ENCODE results near the gene TACC2. TPM values are rescaled to one million over a fixed set of nuclear protein-coding genes. Genes with fewer than 3 reads are reported as not detected.
"Not testable (repeated sequence)": the region's sequence is repeated elsewhere in the genome, so short reads cannot be mapped to it uniquely, and the experiment has no call there.

Gene TACC2
- total RNA-seq, 1 donor from 2014 or later, result 349 TPM

DNA sequence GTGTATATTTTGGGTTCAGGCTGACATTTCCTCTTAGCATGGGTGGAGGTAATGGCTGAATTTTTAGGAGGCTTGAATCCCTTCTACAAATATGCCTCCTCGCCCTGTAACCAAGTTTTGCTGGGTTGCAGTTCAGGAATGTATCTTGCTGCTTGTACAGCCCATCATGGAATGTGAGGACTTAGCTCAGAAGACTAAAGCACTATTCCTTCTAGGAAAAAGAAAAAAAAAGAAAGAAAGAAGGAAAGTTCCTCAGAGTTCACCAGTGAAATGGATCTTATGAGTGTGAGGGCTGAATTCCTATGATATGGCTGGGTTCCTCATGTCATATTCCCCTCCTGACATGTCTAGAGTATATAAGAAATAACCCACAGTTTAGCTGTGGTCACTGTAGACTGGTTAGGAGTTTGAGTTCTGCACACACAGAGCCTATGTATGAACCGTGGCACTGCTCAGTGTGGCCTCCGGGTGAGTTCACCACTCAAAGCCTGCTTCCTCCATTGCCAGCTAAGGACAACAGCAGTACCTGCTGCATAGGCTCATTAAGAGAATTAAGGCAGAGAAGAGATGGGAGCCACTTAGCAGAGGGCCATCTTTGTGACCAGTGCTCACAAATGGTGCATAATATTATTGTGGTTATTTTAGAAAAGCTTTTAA, 114.0 kb downstream of the TACC2 start:
- ATAC-seq (ENCODE audit: poor library complexity), result no peak
- intact Hi-C loops (cut with DNase I), result no loop called here
- DNase-seq, result no peak

DNA sequence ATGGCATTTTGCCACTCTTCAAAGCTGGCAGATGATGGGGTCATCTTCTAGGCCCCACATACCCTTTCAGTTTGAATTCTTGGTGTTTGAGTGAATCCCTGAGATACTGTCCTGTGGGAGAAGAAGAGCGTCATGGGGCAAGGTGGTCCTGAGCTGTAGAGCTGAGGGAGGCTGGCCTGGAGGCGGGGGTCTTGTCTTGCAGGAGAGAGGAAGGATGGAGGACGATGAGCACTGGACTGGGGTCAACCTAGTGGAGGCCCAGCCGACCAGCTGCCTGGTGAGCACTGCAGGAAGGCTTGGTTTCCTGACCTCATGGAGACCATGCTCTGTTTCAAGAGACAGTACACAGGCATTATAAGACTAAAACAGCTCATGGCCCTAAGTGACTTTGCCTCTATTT, 114.6 kb downstream of the TACC2 start:
- intact Hi-C loops (cut with DNase I), result no loop called here
- ATAC-seq (ENCODE audit: poor library complexity), result no peak
- DNase-seq, result no peak

DNA sequence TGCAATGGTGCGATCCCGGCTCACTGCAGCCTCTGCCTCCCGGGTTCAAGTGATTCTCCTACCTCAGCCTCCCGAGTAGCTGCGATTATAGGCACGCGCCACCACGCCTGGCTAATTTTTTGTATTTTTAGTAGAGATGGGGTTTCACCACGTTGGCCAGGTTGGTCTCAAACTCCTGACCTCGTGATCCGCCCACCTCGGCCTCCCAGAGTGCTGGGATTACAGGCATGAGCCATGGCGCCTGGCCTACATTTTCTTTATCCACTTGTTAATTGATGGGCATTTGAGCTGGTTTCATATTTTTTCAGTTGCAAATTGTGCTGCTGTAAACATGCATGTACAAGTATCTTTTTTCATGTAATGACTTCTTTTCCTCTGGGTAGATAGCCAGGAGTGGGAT, 119.8 kb downstream of the TACC2 start:
- intact Hi-C loops (cut with DNase I), result not testable (repeated sequence)

DNA sequence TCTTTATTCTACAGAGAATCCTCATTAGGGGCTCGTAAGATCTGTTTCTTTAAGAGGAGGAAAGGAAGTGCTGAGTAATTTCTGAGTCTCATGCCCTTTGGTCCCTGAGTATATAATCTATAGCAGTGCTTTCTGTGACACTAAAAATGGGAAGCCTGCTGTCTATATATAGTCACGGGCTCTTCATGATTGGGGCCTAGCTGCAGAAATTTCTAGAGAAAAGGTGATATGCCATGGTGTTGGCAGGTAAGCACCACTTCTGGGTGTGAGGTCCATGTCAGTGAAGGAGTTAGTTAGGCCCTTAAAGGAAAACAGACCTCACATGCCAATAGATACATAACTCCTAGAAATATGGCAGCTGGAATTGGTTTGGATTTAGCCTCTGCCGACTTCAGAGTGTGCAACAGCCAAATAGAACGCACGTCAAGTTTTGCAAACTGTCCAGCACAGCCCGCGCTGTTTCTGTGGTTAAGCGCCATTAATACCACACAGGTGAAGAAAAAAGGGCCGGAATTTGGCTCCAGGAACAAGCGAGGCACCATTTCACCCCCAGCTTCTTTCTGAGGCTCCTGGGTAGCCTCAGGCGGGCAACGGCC, 123.2 kb downstream of the TACC2 start:
- intact Hi-C loops (cut with DNase I), result loop anchor here (2.0 kb wide), 1 partner anchor 59 kb away; no protein-coding TSS in a partner anchor
- ATAC-seq (ENCODE audit: poor library complexity) (no peak), DNase-seq (no peak)

More for the DNA sequence above, 119.8 kb downstream of the TACC2 start:
- not testable (repeated sequence) for ATAC-seq (ENCODE audit: poor library complexity); DNase-seq

DNA sequence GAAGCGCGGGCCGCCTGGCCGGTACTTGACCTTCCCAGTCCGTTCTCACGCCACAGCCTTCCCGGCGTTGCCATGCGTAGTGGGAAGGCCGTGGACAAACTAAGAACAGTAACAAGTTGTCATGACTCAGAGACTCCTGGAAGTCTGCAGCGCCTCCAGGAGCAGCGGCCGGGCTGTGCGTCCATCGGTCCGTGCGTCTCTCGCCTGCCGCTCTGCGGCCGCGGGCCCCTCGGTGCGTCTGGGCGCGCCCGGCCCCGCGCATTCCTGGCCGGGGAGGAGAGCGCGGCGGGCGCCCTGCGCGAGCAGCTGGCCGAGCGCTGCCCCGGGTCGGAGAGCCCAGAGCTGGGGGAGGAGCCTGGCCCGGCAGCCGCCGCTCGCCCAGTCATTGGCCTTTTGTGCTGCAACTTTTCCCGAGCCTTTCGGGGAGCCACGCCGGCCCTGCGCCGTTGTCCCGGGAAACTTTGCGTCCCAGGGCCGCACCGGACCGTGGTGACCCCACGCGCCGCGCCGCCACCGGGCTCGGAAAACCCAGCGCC, 123.7 kb downstream of the TACC2 start:
- peak; percentile 91 for DNase-seq
- peak; percentile 90 for ATAC-seq (ENCODE audit: poor library complexity)
- intact Hi-C loops (cut with DNase I), result loop anchor here (2.0 kb wide), 1 partner anchor 60 kb away; no protein-coding TSS in a partner anchor

DNA sequence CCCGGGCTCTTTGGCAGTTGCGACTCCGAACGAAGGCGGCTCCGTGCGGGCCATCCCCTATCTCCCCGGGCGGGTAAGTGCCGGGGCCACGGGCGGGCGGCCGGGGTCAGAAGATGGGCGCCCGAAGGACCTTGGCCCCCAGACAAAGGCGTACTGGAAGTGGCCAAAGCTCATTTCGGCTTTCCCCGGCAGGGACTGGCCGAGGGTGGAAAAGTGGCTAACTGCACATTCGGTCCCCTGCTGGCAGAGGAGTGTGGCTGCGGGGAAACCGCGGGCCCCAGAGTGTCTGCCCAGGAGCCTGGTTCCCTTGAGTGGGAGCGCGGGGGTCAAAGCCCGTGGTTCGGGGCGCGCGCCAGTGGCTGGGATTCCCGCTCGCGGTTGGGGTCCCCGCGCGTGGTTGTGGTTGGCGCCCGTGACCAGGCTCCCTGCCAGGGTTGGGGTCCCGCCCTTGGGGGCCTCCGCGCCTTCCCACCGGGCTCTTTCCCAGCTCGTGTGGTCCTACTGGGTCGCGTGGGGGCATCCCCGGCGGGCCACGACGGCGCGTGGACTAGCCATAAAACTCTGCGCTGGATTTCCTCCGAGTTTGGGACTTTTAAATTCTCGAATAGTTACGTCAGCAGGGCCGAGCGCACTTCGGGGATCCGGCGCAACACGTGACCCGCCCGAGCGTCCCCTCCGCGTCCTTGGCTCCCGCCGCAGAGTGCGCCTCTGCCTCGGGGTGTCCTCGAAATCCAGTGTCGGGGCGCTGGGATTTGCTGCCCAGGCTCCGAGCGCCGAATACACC, 124.4 kb downstream of the TACC2 start:
- DNase-seq, result peak; percentile 79
- intact Hi-C loops (cut with DNase I), result loop anchor here (2.0 kb wide), 1 partner anchor 61 kb away; no protein-coding TSS in a partner anchor
- ATAC-seq (ENCODE audit: poor library complexity), result peak; percentile 63

DNA sequence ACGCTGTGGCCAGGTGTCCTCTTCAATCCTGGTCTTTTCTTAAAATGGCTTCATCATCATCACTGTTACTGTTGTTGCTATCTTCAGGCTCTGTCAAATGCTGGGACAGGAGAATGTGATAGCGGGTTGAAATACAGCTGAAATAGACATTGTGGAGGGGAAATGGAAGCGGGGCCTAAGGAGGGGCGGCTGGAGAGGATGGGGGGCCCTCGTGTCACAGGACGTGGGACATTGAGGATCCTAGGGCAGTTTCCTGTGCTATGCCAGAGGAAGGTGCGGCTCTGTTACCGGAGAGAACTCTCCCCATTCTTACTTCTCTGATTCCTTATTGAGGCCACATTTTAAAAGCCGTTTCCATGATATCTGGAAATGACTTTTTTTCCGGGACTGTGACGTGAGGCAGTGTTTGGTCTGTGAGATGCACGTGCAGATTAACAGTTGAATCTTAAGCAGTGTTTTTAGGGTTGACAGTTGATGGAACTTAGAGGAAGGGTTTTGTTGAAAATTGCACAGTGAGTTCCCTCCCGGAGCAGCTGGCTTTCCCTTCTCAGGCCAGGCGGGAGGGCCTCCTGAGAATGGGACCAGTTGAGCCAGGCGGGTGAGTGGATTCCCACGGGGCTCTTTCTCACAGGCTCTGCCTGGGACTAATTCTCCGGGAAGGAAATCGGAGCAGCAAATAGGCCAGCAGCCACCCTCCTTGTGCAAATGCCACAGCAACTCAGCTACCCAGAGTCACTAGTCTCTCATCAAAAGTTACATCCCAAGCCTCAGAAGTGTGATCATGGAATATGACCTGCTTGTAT, 125.2 kb downstream of the TACC2 start:
- DNase-seq, result no peak
- ATAC-seq (ENCODE audit: poor library complexity), result peak; percentile 3
- intact Hi-C loops (cut with DNase I), result loop anchor here (2.0 kb wide), 1 partner anchor 61 kb away; no protein-coding TSS in a partner anchor

DNA sequence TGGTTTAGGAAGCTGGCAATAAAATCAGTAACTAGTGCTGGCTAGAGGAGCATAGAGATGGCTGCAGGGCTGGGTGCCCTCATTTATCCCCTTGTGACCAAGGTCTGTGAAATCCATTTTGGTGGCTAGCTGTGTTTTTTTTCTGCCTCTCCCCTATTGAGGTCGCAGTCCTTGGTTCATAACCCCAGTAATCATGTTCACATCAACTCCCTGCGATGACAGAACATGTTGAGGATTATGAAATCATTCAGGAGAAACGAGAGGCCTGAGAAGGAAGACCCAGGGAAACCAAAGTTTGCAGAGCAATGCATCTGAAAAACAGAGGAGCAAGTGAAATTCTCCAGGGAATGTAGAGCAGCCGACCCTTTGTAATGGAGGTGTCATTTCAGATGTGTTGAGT, 126.9 kb downstream of the TACC2 start:
- ATAC-seq (ENCODE audit: poor library complexity), result no peak
- intact Hi-C loops (cut with DNase I), result no loop called here
- no peak for DNase-seq

DNA sequence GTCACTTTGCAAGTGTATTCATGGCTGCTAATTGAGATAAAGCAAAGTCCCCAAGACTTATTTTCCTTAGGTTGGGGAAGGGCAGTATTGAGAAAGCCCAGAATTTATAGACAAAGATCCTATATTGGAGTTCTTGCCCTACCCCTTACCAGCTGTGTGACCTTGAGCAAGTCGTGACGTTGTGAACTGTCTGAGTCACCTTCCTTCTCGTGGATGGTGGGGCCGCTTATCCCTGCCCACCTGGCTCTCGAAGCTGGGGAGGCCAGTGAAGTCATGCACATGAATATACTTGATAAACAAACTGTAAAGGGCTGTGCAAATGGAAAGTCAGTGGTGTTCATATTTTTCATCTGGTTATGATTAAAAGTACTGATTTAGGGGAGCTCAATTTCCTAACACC, 127.4 kb downstream of the TACC2 start:
- DNase-seq (no peak), ATAC-seq (ENCODE audit: poor library complexity) (no peak)
- intact Hi-C loops (cut with DNase I), result no loop called here

DNA sequence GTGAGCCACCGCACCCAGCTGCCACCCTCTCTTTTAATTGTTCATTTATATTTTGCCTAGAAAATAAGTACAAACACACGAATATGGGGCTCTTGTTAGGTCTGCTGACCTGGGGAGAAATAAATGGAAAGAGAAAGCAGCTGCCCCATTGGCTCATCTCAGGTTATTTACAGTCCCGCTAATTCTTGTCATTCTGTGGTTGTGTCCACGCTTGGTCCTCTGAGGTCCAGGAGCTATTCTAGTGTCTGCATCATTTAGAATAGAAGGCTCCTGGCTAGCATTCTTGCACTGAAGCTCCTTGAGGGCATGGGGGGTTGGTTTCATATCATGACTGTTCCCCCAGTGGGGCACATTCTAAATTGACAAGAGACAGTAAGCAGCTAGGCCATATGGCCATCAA, 128.5 kb downstream of the TACC2 start:
- intact Hi-C loops (cut with DNase I), result no loop called here
- no peak for ATAC-seq (ENCODE audit: poor library complexity)
- no peak for DNase-seq

DNA sequence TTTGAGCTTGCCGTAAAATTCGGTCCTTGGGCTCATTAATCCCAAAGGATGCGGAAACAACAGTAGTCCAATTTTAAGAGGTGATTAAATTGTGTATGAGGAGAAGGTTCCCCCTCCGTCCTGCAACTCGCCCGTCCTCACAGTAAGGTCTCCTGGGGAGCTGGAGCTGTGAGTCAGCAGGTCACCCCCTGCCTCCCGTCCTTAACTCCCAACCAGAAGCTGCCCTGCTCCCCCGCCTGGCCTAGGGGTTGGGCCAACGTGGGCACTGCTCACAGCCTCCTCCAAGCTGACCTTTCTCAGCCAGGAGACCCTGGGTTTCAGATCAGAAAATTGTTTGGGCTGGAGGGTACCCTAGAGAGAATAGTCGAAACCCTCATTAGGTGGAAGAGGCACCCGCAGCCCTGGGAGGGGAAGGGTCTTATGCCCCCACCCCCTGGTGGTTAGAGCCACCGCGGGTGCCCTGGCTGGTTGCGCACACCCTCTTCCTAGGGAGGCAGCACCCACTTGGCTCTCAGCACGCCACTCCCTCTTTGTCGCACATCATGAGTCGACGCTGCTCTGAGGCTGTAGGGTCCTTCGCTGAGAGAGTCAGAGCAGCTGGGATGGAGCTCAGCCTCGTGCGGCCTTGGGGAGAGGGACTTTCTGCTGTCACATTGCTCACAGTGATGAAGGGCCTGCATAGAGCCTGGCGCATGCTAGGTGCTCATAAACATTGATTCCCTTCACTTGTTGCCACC, 131.2 kb downstream of the TACC2 start:
- intact Hi-C loops (cut with DNase I), result no loop called here
- no peak for ATAC-seq (ENCODE audit: poor library complexity)
- no peak for DNase-seq

DNA sequence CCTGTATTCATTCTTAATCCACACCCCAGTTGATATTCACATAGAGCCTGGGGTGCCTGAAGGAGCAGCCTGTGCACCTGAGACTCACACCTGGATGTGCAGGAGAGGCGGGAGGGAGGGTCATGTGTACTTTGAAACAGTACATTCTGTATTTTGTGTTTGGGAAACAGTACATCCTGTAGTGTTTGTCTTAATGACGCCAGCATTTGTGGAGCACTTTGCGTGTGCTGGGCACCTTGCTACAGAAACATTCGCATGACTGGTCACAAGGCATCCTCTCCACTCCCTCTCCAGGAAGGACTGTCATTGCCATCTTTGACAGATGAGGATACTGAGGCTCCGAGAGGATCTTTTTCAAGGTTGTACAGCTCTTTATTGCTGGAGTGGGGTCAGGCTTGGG, 132.1 kb downstream of the TACC2 start:
- no peak for ATAC-seq (ENCODE audit: poor library complexity)
- DNase-seq, result no peak
- intact Hi-C loops (cut with DNase I), result no loop called here

DNA sequence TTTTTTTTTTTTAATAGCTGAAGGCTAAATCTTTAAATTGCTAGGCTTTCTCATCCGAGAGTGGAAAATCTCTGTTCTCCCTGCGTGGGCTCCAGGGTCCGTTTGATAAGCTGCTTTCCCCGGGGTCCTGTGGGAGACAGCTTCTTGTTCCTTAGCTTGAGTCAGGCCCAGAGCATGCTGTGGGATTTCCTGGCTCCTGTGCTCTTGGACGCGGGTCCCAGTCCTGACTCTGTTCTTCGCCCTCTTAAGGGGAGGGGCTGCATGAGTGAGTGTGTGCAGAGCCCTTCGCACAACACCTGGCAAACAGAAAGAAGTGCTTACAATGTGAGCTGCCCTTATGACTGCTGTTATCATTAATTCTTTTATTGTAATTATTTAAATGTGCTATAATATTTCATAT, 133.5 kb downstream of the TACC2 start:
- DNase-seq (no peak), ATAC-seq (ENCODE audit: poor library complexity) (no peak)
- intact Hi-C loops (cut with DNase I), result no loop called here

DNA sequence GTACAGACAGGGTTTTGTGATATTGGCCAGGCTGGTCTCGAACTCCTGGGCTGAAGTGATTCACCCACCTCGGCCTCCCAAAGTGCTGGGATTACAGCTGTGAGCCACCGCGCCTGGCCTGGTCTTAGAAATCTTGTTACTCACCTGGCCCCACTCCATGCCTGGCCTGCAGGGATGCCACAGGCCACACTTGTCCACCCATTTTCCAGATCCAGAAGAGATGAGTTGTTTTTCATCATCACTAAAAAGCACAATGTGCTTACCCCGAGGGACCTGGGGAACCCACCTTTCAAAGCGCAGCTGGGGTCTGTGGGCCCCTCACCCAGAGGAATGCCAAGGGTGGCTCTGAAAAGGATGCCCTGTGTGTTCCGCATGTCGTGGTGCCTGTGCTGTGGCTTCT, 134.2 kb downstream of the TACC2 start:
- no peak for DNase-seq
- intact Hi-C loops (cut with DNase I), result no loop called here
- ATAC-seq (ENCODE audit: poor library complexity), result no peak

DNA sequence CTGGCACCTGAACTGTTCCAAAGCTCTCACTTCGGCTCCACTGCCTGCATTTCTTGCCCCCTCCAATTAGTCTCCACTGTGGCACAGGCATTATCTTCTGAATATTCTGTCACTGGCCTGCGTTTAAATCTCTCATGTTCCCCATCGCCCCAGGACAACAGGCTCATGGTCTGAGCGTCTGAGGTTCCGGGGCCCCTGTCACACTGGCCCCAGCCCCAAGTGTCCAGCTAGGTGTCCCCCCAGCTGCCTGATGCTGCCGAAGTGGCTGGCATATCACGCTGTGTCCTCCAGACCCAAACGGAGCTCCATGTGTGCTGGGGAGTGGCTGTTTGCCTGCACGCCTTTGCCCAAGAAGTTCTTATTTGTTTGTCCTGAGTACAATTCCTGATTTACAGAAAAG, 135.4 kb downstream of the TACC2 start:
- DNase-seq (no peak), ATAC-seq (ENCODE audit: poor library complexity) (no peak)
- intact Hi-C loops (cut with DNase I), result no loop called here

DNA sequence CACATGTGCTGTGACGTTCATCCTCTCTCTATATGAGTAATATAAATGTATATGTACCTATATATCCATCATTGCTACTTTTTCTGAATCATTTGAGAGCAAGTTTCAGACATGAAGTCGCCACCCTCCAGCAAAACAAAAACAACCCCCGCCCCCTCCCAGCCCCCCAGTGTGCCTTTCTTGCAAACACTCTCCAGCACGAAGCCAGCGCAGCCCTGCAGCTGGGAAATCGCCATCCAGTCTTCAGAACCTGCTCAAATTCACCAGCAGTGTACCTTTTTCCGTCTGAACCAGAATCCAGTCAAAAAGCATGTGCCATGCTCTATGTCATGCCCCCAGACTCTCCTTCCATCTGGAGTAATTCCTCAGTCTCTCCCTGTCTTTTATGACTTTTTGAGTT, 135.8 kb downstream of the TACC2 start:
- ATAC-seq (ENCODE audit: poor library complexity), result no peak
- no peak for DNase-seq
- intact Hi-C loops (cut with DNase I), result no loop called here

DNA sequence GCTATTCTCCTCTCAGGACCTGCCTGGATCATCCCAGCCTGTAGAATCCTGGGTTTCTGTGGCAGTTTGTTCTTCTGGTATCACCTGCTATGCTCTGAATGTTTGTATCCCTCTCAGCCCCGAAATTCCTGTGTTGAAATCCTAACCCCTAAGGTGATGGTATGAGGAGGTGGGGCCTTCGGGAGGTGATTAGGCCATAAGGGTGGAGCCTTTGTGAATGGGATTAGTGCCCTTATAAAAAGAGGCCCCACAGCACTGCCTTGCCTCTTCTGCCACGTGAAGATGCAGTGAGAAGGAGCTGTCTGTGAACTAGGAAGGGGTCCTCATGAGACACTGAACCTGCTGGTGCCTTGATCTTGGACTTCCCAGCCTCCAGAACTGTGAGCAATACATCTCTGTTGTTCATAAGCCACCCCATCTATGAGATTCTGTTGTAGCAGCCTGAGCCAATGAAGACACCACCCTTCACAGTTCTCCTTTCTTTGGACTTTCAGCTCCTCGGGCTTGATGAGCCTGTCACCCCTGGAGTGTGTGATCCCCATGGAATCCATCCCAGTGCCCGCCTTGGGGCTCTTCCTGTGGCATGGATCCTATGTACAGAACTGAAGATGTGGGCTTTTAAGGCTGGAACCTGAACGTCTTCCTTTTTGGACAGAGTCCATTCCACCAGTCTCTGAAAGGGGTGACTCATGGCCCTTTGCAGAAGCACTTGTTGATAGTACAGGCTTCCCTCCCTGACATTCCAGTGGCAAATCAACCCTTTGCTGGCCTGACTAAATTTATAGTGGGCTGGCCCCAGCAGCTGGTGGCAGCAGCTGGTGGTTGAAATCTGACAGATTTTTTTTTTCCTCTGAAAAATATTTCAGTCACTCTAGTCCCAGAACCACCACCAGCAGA, 138.0 kb downstream of the TACC2 start:
- DNase-seq, result no peak

More for the DNA sequence above, 138.0 kb downstream of the TACC2 start:
- ATAC-seq (ENCODE audit: poor library complexity), result peak; percentile 86
- intact Hi-C loops (cut with DNase I), result no loop called here

Data from Right ventricle myocardium superior (tissue), 1 donor.